ENCODE data around the gene EMC6. TPM values are rescaled to one million over a fixed set of nuclear protein-coding genes. Genes with fewer than 3 reads are reported as not detected.

Gene EMC6
- total RNA-seq, 1 experiment from 2014 or later, result 36.8 TPM

DNA sequence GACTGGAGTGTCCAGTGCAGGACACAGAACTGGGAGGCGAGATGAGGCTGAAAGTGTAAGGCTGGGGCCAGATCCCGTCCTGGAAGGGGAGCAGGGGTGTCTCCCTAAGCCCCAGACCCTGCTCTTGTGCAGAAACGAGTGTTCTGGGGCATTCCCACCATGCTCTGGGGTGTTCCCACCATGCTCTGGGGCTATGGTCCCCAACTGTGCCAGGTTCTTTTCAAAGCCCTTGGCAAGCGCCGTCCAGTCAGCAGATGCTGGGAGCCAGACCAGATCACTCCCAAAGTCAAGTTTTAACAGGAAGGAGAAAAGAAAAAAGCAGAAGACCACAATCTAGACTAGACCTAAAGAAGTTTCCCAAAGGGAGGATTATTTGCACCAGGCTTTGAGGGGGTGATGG is 2.8 kb upstream of the EMC6 start:
- no TSS peak for BruUV-seq (replicated peaks)
- Mint-ChIP-seq H3K27ac (ENCODE audit: unreplicated experiment) (peak overlapping the region; percentile 74), H3K27me3 (ENCODE audit: insufficient read depth, unreplicated experiment) (no peaks in the 10 kb centered on the region), H3K4me1 (ENCODE audit: low read depth, unreplicated experiment) (no peaks in the 10 kb centered on the region), H3K4me3 (ENCODE audit: unreplicated experiment) (peak overlapping the region; percentile 73), H3K9me3 (ENCODE audit: unreplicated experiment) (no peaks in the 10 kb centered on the region), H3K36me3 (ENCODE audit: insufficient read depth, unreplicated experiment) (peaks cover 38% of the 10 kb centered on the region)
- no peaks in the 10 kb centered on the region for H3K27me3 ChIP-seq (replicated peaks; ENCODE audit: control insufficient read depth, insufficient read depth, low read length)
- DNase-seq, result no peak
- 0 out of 2 replicates have a peak, but pooled peaks cover 4% of the 10 kb centered on the region for H3K4me1 ChIP-seq
- no peaks in the 10 kb centered on the region for H3K9me3 ChIP-seq
- intact Hi-C loops (cut with micrococcal nuclease; ENCODE audit: unreplicated experiment), result no loop called here
- TF ChIP-seq, protein P1, sequence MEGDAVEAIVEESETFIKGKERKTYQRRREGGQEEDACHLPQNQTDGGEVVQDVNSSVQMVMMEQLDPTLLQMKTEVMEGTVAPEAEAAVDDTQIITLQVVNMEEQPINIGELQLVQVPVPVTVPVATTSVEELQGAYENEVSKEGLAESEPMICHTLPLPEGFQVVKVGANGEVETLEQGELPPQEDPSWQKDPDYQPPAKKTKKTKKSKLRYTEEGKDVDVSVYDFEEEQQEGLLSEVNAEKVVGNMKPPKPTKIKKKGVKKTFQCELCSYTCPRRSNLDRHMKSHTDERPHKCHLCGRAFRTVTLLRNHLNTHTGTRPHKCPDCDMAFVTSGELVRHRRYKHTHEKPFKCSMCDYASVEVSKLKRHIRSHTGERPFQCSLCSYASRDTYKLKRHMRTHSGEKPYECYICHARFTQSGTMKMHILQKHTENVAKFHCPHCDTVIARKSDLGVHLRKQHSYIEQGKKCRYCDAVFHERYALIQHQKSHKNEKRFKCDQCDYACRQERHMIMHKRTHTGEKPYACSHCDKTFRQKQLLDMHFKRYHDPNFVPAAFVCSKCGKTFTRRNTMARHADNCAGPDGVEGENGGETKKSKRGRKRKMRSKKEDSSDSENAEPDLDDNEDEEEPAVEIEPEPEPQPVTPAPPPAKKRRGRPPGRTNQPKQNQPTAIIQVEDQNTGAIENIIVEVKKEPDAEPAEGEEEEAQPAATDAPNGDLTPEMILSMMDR (IDR thresholded peaks at IDR 0.05; ENCODE audit: insufficient read depth in 1 of 2, low read depth in 1 of 2, low read length in 1 of 2, severe bottlenecking in 1 of 2, unreplicated experiment in 1 of 2), result no peak
- H3K36me3 ChIP-seq (ENCODE audit: control insufficient read depth, insufficient read depth, low read length), result no peaks in the 10 kb centered on the region
- H3K4me3 ChIP-seq (ENCODE audit: low read depth, low read length), result no peak overlapping the region
- CTCF ChIA-PET, result no interaction called here
- POLR2A ChIA-PET, result no interaction called here

DNA sequence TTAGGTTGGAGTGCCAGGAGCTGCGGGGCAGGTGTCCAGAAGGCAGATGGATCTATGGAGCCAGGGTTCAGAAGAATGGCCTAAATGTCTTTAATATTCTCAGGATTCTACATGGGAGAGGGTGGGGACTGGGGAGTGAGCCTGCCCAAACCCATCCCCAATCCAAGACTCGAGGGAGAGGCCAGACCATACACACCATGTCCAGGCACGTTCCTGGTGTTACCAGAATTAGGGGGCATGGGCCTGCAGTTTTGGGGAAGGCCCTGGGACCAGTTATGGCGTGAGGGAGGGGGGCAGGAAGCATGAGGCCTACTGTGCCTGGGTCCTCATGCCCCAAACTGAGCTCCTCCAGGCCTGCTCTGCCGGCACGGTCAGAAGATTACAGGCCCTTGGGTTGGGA is 2.1 kb upstream of the EMC6 start:
- TF ChIP-seq, protein P1 (IDR thresholded peaks at IDR 0.05; ENCODE audit: insufficient read depth in 1 of 2, low read depth in 1 of 2, low read length in 1 of 2, severe bottlenecking in 1 of 2, unreplicated experiment in 1 of 2), result no peak
- no TSS peak for BruUV-seq (replicated peaks)
- Mint-ChIP-seq H3K36me3 (ENCODE audit: insufficient read depth, unreplicated experiment) (peaks cover 32% of the 10 kb centered on the region), H3K27ac (ENCODE audit: unreplicated experiment) (peak overlapping the region; percentile 74), H3K9me3 (ENCODE audit: unreplicated experiment) (no peaks in the 10 kb centered on the region), H3K27me3 (ENCODE audit: insufficient read depth, unreplicated experiment) (no peaks in the 10 kb centered on the region), H3K4me3 (ENCODE audit: unreplicated experiment) (peak overlapping the region; percentile 73), H3K4me1 (ENCODE audit: low read depth, unreplicated experiment) (no peaks in the 10 kb centered on the region)
- Histone ChIP-seq H3K27me3 (replicated peaks; ENCODE audit: control insufficient read depth, insufficient read depth, low read length) (no peaks in the 10 kb centered on the region), H3K36me3 (ENCODE audit: control insufficient read depth, insufficient read depth, low read length) (no peaks in the 10 kb centered on the region), H3K4me3 (ENCODE audit: low read depth, low read length) (no peak overlapping the region), H3K9me3 (no peaks in the 10 kb centered on the region), H3K4me1 (0 out of 2 replicates have a peak, but pooled peaks cover 4% of the 10 kb centered on the region)
- intact Hi-C loops (cut with micrococcal nuclease; ENCODE audit: unreplicated experiment), result no loop called here
- ChIA-PET CTCF (interaction anchor here (1.0 kb wide), 1 partner anchor 30 kb away, joined by 4 read pairs; the partner anchor contains the start of genes CTNS and SHPK), POLR2A (no interaction called here)
- no peak for DNase-seq

DNA sequence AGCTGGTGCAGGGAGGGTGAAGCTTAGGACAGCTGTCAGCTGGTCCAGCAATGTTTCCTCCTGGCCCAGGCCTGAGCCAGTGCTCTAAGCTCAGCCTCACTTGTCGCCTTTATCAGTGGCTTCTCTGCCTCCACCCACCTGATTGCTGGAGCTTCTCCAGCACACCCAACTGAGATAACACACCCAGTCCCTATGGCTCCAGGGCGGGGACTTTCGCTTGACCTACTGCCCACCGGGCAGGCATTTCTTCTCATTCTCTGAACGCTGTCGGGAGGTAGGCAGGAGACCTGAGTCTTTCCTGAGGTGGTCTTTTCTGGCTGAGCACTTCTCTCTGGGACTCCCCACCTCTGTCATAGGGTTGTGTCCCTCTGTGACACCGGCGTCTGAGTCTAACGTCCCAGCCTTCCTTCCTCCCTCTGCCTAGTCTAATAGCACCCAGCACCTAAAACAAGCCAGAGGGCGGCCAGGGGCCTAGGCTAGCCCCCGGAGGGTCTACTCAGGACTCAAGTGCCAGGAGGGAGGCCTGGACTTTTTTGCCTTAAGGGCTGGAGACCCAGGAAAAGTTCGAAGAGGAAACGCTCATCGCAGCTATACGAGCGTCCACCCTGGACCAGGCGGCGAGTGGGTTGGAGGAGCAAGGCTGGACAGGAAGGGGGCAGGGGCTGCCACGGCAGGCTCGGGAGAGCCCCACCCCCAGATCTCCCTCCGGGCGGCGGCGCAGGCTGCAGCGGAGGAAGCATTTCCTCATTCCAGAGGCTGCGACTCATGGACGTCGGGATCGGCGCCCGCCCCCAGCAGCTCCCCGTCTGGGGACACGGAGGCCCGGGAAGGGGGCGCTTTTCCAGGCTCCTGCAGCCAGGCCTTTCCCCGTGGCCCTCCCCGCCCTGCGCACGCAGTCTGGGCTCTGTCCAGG is 990 bp upstream of the EMC6 start:
- Histone ChIP-seq H3K27me3 (replicated peaks; ENCODE audit: control insufficient read depth, insufficient read depth, low read length) (no peaks in the 10 kb centered on the region), H3K9me3 (no peaks in the 10 kb centered on the region), H3K4me3 (ENCODE audit: low read depth, low read length) (peak overlapping the region; percentile 65), H3K4me1 (0 out of 2 replicates have a peak, but pooled peaks cover 4% of the 10 kb centered on the region), H3K36me3 (ENCODE audit: control insufficient read depth, insufficient read depth, low read length) (no peaks in the 10 kb centered on the region)
- Mint-ChIP-seq H3K4me1 (ENCODE audit: low read depth, unreplicated experiment) (no peaks in the 10 kb centered on the region), H3K27ac (ENCODE audit: unreplicated experiment) (peak overlapping the region; percentile 95), H3K9me3 (ENCODE audit: unreplicated experiment) (no peaks in the 10 kb centered on the region), H3K36me3 (ENCODE audit: insufficient read depth, unreplicated experiment) (peaks cover 32% of the 10 kb centered on the region), H3K27me3 (ENCODE audit: insufficient read depth, unreplicated experiment) (no peaks in the 10 kb centered on the region), H3K4me3 (ENCODE audit: unreplicated experiment) (peak overlapping the region; percentile 93)
- ChIA-PET CTCF (interaction anchor here (0.6 kb wide), 1 partner anchor 35 kb away, joined by 3 read pairs; no protein-coding TSS in a partner anchor), POLR2A (interaction anchor here (0.5 to 1.3 kb wide), 5 partner anchors 31 to 579 kb away, joined by 3 to 9 read pairs (median 3); partner anchors contain the start of genes CTNS, HASPIN, NCBP3 and SHPK)
- TF ChIP-seq, protein P1 (IDR thresholded peaks at IDR 0.05; ENCODE audit: insufficient read depth in 1 of 2, low read depth in 1 of 2, low read length in 1 of 2, severe bottlenecking in 1 of 2, unreplicated experiment in 1 of 2), result peak in 1 of 2 experiments; percentile 9
- TSS peak; percentile 42 for BruUV-seq (replicated peaks)
- intact Hi-C loops (cut with micrococcal nuclease; ENCODE audit: unreplicated experiment), result no loop called here
- DNase-seq, result peak; percentile 85 to 87

All from Caco-2 (cell line).